Tibial nerve (tissue), 3 donors: ENCODE data around the gene KLHL18.
"Not testable (repeated sequence)": the region's sequence is repeated elsewhere in the genome, so short reads cannot be mapped to it uniquely, and the experiment has no call there.

Experiments
- CTCF ChIP-seq, 5 experiments: fragments of 200-600 bp in 3 of 5; fragments of 450-650 bp in 2 of 5; sonication (generic) in 3 of 5; IDR thresholded peaks; one replicate each; pipeline ENCODE4 v1.5.1; 2016 to 2019; ENCODE audit warnings: antibody characterized with exemption in 5 of 5, mild to moderate bottlenecking in 3 of 5, moderate library complexity in 2 of 5
- POLR2A ChIP-seq, 2 donors: fragments of 450-650 bp; IDR thresholded peaks; one replicate each; pipeline ENCODE4 v1.6.1; 2017; ENCODE audit warnings: antibody characterized with exemption in 2 of 2, mild to moderate bottlenecking in 2 of 2, moderate library complexity in 2 of 2

- TF ChIP-seq CTCF, POLR2A (IDR thresholded peaks at IDR 0.05): not testable (repeated sequence)
Observed at GRCh38 chr3:47256331-47256730, 26.4 kb upstream of the KLHL18 start.
